ENCODE data around the gene FNTB.

Gene FNTB, protein sequence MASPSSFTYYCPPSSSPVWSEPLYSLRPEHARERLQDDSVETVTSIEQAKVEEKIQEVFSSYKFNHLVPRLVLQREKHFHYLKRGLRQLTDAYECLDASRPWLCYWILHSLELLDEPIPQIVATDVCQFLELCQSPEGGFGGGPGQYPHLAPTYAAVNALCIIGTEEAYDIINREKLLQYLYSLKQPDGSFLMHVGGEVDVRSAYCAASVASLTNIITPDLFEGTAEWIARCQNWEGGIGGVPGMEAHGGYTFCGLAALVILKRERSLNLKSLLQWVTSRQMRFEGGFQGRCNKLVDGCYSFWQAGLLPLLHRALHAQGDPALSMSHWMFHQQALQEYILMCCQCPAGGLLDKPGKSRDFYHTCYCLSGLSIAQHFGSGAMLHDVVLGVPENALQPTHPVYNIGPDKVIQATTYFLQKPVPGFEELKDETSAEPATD

DNA sequence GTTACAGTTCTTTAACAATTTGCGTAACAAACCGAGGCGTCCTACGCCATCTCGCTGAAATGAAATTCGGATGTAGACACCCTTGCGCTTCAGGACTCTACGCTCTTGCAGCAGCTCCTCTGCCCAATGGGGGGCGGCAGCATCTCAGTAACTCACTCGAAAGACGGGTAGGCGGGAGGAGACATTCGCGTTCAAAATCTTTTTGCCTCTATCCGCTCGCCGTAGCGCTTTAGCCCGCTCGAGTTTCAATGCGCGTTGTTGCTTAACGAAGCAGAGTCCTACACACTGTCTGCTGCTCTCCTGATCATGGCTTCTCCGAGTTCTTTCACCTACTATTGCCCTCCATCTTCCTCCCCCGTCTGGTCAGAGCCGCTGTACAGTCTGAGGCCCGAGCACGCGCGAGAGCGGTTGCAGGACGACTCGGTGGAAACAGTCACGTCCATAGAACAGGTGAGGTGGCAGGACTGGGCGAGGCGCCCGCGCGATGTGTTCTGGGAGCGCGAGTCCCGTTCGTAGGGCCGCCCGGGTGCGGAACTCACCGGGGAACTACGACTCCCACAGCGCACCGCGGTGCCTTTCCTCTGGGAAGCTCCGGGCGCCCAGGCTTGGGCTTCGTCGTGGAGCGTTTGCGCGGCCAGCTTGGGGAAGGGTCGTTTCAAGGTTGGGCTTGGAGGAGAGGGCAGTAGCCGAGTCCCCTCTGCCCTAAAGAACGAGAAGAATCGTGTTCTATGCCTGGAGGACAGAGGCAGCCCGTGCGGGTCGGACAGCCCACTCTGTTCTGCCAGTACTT lies at the start of gene FNTB:
FNTB (plus strand) TSS at position 248 of the 790 bp plus-strand sequence; CDS start at position 307, 59 bp downstream.
- peak; percentile 95 for DNase-seq

DNA sequence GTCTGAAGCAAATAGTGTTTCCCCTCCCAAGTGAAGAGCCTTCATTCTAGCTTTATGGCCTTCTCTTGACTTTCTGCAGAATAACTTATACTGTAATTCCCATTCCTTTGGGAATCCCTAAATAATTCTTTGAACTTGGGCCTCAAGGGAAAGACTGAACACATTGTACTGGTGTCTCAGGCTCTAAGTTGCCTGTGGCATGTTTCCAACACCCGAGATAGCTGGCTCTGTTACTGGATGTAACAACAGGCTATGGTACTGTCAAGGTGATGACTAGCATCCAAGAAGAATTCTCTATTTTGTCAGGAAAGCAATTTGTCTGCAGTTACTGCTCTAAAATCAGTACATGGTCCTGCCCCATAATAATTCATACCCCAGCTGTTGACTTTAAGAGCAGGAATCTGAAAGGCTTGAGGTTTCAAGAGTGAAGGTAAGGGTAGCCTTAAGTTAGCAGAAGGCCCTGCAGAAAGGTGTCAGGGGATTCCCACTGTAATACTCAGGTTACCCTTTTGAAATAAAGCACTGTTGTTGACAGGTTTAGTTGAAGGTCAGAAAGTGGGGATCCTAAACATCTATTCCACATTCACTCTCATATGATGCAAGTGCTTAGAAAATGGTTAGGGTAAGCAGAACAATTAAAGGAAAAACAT lies 49.4 kb upstream of the FNTB start:
- DNase-seq, result no peak

DNA sequence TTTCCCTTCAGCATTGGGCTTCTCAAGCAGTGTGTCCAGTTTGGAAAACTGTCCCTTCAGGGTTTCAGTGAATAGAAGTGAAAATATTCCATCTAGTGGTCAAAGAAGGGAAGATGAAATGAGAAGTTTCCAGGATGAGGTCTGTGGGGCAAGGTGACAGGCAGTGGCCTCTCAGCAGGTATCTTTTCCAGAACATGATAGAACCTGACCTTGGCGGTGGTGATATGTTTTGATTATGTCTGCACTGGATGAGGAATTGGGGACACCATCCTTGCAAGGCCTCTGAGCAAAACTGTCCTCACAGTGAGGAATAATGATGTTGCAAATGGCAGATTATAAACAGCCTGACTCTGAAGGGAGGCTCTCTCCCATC lies 48.9 kb upstream of the FNTB start:
- DNase-seq, result no peak

DNA sequence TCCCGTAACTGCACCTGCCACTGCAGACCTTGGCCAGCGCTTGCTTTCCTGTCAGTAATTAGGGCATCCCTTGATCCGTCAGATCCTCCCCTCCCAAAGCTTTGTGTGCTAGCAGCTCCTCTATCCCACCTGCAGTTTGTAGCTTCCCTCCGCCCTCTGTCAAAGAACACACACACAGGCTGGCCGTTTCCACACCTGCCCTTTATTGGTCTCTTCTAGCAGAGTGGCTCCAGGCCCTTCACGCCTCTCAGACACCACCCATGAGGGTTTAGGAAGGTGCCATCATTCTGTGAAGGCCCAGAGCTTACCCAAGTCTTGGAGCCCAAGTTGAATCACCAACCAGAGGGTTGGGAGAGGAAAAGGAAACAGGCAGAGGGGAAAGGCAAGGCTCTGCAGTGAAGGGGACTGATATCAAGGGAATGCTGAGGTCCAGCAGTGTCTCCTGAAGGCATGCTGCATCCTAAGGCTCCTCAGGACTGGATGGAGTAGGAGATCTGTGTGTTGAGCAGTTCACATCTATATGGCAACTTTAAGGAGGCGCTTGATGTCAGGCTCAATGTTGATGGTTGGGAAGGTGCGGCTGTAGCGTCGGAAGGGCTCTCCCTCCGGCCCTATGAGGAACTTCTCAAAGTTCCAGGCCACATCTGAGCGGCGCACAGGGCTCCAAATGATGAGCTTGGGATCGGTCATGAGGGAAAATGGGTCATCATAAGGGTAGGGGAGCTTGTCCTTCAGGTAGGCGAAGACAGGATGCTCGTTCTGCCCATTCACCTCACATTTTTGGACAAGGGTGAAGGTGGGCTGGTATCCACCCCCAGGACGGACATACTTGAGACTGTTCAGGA lies 47.5 kb upstream of the FNTB start:
- DNase-seq, result no peak

DNA sequence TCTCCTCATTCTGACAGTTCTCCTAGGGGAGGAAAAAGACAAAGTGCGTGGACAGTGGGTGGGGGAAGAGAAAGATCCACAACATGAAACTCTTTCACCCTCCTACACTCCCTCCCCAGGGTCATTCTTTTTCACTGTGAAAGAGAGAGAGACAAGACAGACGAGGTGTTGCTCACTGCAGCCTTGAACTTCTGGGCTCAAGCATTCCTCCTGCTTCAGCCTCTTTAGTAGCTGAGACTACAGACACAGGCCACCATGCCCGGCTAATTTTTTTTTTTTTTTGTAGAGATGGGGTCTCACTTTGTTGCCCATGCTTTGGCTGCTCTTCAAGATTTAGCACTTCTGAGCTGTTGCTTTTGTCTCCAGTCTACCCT lies 46.9 kb upstream of the FNTB start:
- DNase-seq, result no peak

DNA sequence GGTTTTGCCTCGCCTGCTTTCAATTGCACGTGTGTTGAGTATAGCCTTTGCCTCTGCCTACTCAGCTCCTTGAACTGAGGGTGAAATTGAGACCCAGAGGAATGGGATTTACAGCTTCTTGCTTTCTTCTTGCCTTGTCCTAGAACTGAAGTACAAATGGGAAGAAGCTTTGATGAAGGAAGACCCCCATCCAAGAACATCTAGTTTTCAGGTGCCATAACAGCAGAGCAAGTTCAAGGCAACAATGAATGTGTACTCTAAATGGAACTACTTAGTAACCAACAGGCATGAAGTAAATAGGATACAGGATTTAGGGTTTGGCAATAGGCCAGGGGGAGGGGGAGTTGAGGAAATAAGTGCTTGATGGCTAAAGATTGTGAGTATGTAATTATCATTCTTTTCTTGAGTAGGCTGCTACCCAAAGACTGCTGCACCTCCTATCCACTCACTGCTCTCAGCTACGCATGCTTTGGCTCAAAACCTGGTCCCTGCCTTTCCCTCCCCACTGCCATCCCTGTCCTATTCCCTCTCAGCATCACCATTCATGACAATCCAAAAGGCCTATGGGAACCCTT lies 46.3 kb upstream of the FNTB start:
- DNase-seq, result no peak

DNA sequence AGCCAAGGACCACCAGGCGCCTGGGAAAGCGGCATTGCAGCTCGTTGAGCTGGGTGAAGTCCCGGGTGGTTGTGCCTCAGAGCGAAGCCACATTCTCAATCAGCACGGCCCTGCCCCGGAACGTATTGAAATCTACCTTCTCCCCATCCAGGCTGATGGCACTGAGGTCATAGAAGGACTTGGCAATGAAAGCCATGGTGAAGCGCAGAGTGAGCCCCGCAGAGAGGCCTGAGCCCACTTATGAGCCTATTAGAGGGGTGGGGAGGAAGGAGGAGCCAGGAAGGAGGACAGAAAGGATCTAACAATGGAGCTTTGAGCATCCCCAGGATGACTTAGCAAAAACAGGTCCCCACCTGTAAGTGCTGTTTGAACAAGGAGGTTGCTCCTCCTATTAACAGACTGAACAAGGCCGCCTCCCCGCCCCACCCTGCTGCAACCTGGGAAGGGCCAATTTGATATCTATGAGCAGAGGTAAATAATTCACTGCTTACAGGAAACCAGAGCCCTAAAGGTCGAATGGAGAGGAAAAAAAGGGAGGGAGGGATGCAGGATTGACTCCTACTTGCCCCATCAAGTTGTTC lies 44.1 kb upstream of the FNTB start, which contains the start of gene GPX2:
GPX2 (minus strand) TSS at position 215 of the 581 bp plus-strand sequence; CDS start at position 196, 19 bp downstream.
- DNase-seq, result no peak

DNA sequence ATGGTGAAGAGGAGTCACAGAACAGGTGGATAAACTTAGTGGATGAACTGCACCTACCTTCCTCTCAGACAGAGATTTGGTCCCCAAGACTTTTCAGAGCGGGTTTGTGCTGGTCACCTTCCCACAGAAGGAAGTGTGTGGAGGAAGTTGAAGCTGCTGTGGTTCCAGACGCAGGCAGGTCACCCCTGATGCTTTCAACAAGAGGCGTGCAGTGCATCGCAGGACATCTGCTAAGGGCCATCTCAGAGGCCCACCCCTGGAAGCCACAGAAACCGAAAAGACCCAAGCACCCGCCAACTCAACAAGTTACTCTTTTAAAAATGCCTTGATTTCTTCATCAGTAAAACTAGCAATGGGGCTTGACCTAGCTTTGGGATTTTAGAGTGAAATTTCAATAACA lies 43.1 kb upstream of the FNTB start:
- DNase-seq, result no peak

DNA sequence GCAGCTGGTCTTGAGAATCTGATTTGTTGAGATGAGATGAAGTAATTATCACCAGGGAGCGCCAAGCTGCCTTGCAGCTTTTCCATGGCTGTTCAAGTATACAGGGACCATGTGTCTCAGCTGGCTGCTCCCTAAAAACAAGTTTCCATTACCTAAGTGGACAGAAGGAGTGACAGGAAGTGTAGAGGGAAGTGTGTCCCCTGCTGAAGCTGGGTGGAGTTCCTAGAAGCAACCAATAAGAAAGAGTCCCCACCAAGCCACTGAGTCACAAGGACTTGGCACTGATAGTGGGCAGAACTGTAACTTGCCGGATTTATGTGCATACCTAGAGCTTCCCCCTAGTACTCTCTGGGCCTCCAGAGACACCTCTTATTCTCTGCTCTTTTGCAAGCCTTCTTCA lies 42.7 kb upstream of the FNTB start:
- no peak for DNase-seq

DNA sequence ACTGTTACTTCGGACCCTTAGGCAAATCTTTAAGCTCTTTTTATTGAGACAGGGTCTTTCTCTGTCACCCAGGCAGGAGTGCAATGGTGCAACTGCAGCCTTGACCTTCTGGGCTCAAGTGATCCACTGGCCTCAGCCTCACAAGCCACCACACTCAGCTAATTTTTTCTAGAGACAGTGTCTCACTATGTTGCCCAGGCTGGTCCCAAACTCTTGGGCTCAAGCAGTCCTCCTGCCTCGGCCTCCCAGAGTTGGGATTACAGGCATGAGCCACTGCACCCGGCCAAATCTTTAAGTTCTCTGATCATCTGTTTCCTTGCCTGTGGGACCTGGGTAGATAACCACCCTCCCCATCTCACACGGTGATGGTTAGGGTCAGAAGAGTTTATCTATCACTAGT lies 41.8 kb upstream of the FNTB start:
- DNase-seq, result no peak

DNA sequence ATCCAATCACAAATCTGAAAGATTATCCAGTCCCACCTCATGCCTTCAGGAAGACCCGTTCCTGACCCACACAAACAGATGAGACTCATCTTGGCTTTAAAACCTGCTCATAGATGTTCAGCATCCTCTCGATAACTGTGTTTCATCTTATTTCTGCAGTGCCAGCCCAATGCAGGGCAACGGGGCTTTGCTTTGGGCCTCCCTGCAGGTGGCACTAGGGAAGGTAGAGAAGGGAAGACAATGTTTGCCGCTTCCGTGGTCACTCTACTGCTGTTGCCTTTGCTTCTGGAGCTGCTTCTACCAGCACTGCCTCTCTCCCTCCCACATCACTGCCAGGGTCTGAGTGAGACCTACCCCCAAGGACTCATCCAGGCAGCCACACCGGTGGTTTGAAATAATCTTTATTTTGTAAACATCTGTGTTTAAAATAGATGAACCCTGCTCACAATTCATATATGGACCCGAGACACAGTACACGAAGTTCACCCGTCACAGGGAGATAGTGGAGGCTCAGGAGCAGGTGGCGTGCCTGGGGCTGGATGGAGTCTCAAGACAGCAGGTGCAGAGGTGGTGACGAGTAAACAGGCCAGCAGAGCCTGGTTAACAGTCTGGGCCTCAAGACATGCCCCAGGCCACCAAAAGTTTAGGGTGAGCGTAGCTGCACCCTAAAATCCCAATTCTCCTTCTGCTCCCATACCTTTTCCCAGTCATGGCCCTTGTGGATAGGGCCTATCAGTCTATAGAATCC lies 41.1 kb upstream of the FNTB start:
- DNase-seq, result no peak

DNA sequence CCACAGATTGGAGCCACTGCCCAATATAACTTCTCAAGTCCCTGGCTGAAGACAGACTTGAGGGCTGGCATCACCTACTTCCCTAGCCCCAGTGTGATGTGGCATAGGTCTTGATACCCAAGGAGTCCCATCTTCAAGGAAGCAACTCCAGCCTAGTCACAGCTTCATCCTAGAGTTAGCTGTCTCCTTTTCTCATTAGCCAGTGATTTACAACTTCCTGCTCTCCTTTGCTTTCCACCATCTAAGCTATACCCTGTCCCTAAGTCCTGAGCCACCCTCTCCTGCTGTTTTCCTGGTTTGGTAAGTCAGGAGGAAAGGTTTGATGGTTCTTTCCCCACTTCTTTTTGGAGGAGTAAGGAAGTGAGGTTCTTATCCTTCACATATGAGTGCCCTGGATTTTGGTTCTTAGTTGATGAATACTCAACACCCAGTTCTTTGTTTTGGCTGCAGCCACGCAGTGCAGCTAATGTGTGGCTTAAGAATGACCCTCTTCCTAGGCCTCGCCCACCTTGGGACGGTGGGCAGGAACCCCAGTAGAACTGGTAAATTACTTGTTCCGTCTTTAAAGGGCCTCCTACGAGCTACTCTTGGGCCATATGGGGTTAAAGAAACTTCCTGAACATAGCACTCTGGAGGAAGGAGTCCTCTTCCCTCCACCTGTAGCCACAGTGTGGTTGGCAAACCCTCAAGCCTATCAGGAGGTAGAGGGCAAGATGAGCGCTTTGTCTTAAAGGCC lies 40.2 kb upstream of the FNTB start:
- DNase-seq, result no peak

DNA sequence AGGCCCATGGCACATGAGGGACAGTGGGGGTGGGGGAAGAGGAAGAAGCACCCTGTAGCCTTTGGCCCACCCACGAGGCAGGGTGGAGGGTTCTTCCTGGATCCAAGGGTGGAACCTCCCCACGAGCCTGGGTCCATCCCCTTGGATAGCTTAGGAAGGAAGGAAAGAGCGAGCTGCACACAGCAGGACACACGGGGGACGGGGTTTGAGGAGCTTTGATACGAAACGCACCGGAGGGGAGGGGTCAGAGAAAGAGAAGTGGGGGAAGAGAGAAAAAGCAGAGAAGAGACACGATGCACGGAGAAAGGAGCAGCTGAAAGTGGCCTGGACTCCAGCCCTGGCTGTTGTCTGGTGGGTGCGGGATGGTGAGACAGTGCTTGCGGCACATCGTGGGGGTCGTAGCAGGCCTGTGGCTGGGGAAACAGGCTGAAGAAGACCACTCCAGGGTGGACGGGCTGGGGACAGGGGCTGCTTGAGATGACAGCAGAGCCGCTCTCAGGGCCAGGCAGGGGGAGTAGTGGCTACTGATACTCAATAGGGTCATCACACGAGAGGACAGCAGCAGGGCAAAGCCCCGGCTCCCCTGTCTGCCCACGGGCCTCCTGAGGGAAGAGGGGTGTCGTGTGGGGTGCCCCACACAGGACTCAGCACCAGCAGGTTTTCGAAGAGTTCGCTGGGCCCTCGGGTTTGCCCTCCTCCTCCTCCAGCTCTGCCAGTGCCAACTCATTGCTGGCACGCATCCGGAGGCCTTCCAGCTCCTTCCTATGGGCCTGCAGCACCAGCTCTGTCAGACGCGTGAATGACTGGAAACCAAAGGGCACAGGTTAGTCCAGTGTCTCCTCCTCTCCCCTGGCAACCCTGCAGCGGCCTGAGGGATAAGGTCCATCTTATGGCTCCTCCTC lies 38.7 kb upstream of the FNTB start:
- no peak for DNase-seq

DNA sequence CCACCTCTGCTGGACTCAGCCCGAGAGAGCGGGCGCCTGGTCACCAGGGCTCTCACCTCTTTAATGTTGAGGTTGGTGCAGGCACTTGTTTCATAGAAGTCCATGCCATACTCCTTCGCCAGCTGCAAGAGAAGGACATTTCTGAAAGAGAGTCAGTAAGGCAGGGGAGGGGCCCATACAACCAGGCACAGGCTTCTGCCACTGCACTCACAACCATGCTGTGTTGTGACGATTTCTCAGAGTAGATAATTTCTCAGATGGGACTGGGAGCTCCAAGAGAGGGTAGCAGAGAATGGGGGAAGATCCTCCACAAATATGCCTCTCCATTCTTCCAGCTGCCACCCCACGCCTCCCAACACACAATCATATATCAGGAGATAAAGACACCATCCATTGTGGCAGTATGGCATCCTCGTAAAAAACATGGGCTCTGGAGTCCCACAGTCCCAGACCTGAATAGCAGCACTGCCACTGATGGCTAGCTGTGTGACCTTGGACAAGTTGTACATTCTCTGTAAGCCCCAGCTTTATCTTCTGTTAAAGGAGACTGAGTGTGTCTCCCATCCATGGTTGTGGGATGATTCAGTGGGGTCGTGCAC lies 38.0 kb upstream of the FNTB start:
- no peak for DNase-seq

DNA sequence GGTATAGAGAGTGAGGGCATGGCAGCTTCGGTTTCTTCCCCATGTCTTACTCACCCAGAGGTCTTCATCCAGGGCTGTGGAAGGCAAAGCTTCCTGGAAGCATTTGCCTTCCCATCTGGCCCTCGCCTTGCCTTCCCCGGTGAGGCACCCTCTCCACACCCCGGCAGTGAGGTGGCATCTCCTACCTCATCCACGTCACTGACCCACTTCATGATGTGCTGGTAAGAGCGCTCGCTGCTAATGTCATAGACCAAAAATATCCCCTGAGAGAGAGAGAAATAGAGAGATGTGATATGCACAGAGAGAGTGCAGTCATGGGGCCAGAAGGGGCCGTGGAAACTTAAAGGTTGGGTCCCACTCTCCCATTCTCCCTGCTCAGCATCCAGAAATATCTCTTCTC lies 35.8 kb upstream of the FNTB start:
- no peak for DNase-seq

DNA sequence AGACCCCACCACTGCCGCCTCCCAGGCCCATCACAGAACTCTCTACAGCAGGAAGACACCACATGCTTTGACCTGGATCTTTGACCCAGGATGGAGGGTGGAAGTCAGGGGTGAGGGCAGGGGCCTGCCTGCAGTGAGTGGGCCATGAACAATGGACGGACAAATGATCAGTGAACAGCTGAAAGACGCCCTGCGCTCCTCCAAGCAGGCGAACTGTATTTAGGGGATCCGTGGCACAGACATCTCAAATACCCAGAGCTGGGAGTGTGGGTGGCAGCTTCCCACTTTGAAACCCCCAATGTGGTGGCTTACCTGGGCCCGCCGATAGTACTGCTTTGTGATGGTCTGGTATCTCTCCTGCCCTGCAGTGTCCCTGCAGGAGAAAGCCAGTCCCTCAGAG lies 35.4 kb upstream of the FNTB start:
- no peak for DNase-seq

DNA sequence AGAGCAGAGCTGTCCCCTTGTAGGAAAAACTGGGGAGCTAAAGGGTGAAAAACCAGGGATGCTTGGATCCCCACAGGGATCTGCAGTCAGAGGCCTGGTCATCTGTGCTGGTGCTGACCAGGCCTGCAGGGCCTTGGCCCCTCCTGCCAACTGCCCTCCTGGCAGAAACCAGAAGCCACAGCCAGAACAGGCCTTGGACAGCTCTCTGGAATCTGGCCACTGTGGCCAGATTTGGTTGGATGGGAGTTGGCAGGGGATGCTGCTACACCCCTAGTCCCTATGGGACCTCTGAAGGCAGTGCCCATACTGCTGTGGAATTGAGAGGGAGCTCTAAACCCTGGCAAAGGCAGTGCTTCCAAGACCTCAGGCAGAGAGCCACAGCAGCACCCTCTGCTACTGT lies 35.0 kb upstream of the FNTB start:
- no peak for DNase-seq

DNA sequence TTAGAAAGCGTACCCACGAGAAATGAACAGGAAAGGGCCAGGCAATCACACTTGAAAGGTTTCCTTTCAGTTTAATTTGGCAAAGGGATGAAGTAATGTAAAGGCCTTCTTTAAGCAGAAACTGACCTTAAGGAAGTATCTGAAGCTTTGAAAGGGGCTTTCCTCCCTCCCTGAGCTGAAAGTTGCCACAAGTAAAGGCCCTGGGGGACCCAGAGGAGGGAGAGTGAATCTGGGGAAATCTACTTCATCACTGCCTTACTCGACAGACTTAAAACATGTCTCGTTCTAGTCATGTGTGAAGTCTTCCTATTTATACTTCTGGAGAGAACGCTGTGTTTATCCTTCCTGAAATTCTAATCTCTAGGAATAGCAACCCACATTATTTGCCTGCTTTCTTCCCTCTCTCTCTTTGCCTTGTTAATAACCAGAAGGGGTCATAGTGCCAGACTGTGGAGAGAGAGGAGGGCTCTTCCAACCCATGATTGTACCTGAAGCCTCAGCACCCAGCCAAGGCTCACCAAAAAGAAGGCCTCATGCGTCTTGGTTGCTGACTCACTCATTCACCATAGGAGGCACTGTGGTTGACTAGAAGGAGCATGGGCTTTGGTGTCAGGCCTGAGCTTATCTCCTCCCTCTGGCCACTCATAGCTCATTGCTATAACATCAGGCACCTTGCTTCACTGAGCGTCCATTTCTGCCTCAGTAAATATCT lies 33.9 kb upstream of the FNTB start:
- DNase-seq, result no peak

Data from amniotic stem cell (primary cell).